ENCODE results near the gene DUSP8.

DUSP8 gene

GRCh38 chr11:1520209-1520662, 51.8 kb downstream of the DUSP8 start:
- no peak for DNase-seq
- TF ChIP-seq GATA1 (IDR thresholded peaks at IDR 0.05; ENCODE audit: low read depth, low read length) (no peak), POLR2A (IDR thresholded peaks at IDR 0.05; ENCODE audit: low read length) (no peak)

GRCh38 chr11:1519028-1520010, 52.8 kb downstream of the DUSP8 start:
- no peak for TF ChIP-seq GATA1 (IDR thresholded peaks at IDR 0.05; ENCODE audit: low read depth, low read length)
- TF ChIP-seq POLR2A (IDR thresholded peaks at IDR 0.05; ENCODE audit: low read length): no peak
- DNase-seq: no peak

GRCh38 chr11:1518301-1518700, 53.8 kb downstream of the DUSP8 start:
- TF ChIP-seq POLR2A (IDR thresholded peaks at IDR 0.05; ENCODE audit: low read length) (no peak), GATA1 (IDR thresholded peaks at IDR 0.05; ENCODE audit: low read depth, low read length) (no peak)
- DNase-seq: no peak

GRCh38 chr11:1517117-1518005, 54.7 kb downstream of the DUSP8 start:
- DNase-seq: no peak
- TF ChIP-seq POLR2A (IDR thresholded peaks at IDR 0.05; ENCODE audit: low read length) (no peak), GATA1 (IDR thresholded peaks at IDR 0.05; ENCODE audit: low read depth, low read length) (no peak)

GRCh38 chr11:1516273-1517067, 55.6 kb downstream of the DUSP8 start:
- TF ChIP-seq POLR2A (IDR thresholded peaks at IDR 0.05; ENCODE audit: low read length): no peak
- TF ChIP-seq GATA1 (IDR thresholded peaks at IDR 0.05; ENCODE audit: low read depth, low read length): no peak
- DNase-seq: no peak

DNA sequence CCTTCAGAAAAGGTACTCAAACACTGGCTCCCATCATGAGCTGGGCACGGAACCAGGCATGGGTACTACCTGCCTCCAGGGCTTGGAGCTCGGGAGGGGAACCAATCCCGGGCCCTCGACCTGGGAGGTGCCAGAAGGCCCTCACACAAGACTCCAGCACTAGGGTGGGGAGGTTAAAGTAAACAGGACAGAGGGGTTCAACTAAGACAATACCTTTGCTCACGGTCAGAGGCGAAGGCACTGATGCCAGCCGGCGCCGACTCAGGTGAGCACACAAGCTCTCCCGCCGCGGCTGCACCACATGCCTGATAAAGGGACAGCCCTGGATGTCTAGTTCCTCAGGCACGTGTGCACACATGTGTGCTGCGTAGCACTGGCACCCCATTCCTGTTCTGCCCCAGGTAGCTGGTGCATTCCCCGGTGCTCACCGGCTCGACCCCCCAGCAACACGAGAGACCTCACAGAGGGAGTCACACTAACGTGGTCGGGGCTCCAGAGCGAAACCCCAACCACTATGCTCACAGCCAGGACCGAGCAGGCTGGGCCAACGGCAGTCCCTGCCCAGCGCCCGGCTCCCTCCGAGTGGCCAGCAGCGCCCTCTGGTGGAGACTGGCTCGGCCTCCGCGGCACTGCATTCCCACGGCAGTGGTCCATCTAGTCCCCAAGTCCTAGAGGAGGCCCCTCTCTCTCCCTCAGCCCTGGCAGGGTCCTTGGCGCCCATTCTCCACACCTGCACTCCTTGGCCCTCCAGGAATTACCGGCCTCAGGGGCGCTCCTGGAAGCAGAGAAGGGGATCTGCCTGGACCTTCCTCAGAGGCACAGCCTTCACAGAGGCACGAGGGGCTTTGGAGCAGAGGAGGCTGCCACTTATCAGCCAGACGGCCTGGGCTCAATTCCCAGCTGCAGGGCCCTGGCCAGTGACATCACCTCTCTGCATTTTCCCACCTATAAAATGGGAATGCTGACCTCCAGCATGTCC, 56.7 kb downstream of the DUSP8 start:
- peak; percentile 57 to 80 for DNase-seq
- no peak for TF ChIP-seq POLR2A (IDR thresholded peaks at IDR 0.05; ENCODE audit: low read length)

GRCh38 chr11:1514336-1515061, 57.6 kb downstream of the DUSP8 start:
- no peak for TF ChIP-seq GATA1 (IDR thresholded peaks at IDR 0.05; ENCODE audit: low read depth, low read length)
- no peak for TF ChIP-seq POLR2A (IDR thresholded peaks at IDR 0.05; ENCODE audit: low read length)
- DNase-seq: no peak

DNA sequence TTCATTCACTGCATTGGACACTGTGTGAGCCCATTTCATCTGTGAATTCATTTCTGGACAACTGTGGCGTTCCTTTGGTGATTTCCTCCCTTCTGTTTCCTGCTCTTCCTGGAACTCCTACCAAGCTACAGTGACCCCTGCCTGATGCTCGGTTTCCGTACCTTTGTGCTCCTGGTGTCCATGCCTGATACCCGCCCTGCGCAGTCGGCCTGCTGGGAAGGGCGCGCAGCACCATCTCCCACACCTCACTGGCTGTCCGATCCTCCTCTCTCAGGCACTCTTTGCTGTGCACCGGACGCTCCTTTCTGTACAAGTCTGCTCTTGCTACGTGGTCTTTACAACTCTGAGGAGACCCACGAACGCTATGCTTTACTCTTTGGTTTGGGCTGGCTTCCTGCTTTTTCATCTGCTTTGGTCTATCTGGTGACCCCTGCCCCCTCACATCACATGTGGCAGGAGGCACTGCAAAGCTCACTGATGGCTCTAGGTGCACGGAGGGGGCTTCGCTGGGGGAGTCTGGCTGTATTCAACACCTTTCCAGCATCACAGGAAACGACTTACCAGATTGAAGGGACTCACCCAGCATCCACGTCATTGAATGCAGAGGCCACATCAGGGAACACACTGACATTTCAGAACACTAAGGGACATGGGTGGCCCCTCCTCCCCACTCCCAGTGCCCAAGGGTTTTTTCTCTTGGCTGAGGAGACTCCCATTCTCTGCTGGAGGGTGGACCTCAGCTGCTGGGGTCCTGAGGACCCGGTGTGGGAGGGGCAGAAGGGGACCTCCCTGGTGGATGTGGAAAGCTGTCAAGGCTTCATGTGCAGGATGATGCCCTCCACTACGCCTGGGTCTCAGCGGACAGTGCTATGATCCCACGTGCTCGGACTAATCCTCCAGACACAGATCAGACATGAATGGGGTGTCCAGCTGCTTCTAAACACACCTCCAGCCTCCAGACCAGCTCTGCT, 58.5 kb downstream of the DUSP8 start:
- TF ChIP-seq GATA1 (IDR thresholded peaks at IDR 0.05; ENCODE audit: low read depth, low read length): no peak
- no peak for TF ChIP-seq POLR2A (IDR thresholded peaks at IDR 0.05; ENCODE audit: low read length)
- no peak for DNase-seq

DNA sequence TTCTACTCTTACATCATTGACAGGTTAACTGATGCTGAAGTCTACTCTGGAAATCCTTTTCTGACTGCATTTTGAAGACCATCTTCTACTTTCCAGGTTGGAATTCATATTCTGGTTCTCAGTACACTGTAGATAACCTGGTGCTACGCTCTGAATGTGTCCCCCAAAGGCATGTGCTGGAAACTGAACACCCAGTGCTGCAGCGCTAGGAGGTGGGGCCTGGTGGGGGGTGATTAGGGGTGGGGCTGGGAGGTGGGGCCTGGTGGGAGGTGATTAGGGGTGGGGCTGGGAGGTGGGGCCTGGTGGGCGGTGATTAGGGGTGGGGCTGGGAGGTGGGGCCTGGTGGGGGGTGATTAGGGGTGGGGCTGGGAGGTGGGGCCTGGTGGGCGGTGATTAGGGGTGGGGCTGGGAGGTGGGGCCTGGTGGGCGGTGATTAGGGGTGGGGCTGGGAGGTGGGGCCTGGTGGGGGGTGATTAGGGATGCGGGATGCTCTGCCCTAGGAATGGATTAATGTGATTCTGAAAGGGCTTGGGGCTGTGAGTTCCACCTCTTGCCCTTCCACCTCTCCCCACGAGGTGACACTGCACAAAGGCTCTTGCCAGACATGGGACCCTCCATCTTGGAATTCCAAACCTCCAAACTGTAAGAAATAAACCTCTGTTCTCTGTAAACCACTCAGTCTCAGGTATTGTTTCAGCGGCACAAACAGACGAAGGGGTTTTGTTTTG, 59.4 kb downstream of the DUSP8 start:
- peak; percentile 24 to 33 for DNase-seq

DNA sequence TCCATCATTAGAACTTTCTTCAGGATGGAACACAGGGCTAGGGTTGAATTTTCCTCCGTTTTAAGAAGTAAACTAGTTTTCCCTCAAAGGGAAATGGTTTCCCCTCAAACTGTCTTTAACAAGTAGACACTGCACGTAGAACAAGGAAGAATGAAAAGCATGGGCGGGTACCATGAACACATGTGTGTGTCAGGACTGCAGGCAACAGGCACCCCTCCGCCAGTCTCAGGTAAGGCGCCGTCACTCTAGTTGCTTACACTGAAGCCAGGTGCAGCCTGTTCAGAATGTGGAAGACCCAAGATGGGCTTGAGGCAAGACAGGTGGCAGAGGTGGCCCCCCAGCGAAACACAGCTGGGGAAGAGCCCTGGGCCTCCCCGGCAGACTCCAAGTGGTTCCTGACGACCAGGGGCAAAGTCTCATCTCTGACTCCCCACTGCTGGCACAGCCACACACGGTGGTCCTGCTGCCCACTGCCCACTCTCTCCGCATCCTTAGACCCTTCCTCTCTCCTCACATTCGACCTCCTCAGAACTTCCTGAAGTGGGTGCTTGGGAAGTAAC, 60.1 kb downstream of the DUSP8 start:
- TF ChIP-seq GATA1 (IDR thresholded peaks at IDR 0.05; ENCODE audit: low read depth, low read length) (no peak), POLR2A (IDR thresholded peaks at IDR 0.05; ENCODE audit: low read length) (no peak)
- DNase-seq: no peak
